ENCODE results near the gene ARL6. TPM values are rescaled to one million over a fixed set of nuclear protein-coding genes. Genes with fewer than 3 reads are reported as not detected.

The ARL6 gene
- total RNA-seq (2014; rRNA removed; shearing (Covaris generic)) = 7.9 and 19.1 TPM in 2 replicates

GRCh38 chr3:97764407-97765238 lies at the start of gene ARL6:
Gene ARL6 (plus strand): TSS chr3:97764758. CDS start chr3:97768108, 3,350 bp downstream.
- peak; percentile 79 for DNase-seq (ENCODE audit: low spot score)

- DNase-seq (ENCODE audit: low spot score) = peak; percentile 62
These were observed 45.3 kb upstream of the ARL6 start for GRCh38 chr3:97719156-97719821.

- no peak for DNase-seq (ENCODE audit: low spot score)
These were observed 44.1 kb upstream of the ARL6 start for GRCh38 chr3:97720417-97720816.

GRCh38 chr3:97721446-97721845 lies 43.1 kb upstream of the ARL6 start:
- DNase-seq (ENCODE audit: low spot score) = no peak

- no peak for DNase-seq (ENCODE audit: low spot score)
These were observed 27.6 kb upstream of the ARL6 start for GRCh38 chr3:97736928-97737327.

GRCh38 chr3:97738761-97739160 lies 25.8 kb upstream of the ARL6 start:
- no peak for DNase-seq (ENCODE audit: low spot score)

- DNase-seq (ENCODE audit: low spot score) = no peak
These were observed 22.5 kb upstream of the ARL6 start for GRCh38 chr3:97742036-97742435.

- DNase-seq (ENCODE audit: low spot score) = no peak
These were observed 20.3 kb upstream of the ARL6 start for GRCh38 chr3:97744289-97744688.

GRCh38 chr3:97763586-97764406 lies 762 bp upstream of the ARL6 start:
- DNase-seq (ENCODE audit: low spot score) = no peak

GRCh38 chr3:97765336-97765735 lies 778 bp downstream of the ARL6 start:
- DNase-seq (ENCODE audit: low spot score) = no peak

- no peak for DNase-seq (ENCODE audit: low spot score)
These were observed 8.4 kb downstream of the ARL6 start for GRCh38 chr3:97772926-97773325.

- DNase-seq (ENCODE audit: low spot score) = no peak
These were observed 13.6 kb downstream of the ARL6 start for GRCh38 chr3:97778152-97778551.

GRCh38 chr3:97793420-97794019 lies 29.0 kb downstream of the ARL6 start:
- peak; percentile 53 for DNase-seq (ENCODE audit: low spot score)

- no peak for DNase-seq (ENCODE audit: low spot score)
These were observed 31.4 kb downstream of the ARL6 start for GRCh38 chr3:97795951-97796350.

- no peak for DNase-seq (ENCODE audit: low spot score)
These were observed 39.9 kb downstream of the ARL6 start for GRCh38 chr3:97804471-97804870.

GRCh38 chr3:97810779-97811390 lies 46.3 kb downstream of the ARL6 start:
- no peak for DNase-seq (ENCODE audit: low spot score)

GRCh38 chr3:97815149-97815917 lies 50.8 kb downstream of the ARL6 start:
- DNase-seq (ENCODE audit: low spot score) = peak; percentile 40

GRCh38 chr3:97816811-97817210 lies 52.3 kb downstream of the ARL6 start:
- no peak for DNase-seq (ENCODE audit: low spot score)

- DNase-seq (ENCODE audit: low spot score) = no peak
These were observed 53.4 kb downstream of the ARL6 start for GRCh38 chr3:97817965-97818364.

- no peak for DNase-seq (ENCODE audit: low spot score)
These were observed 56.2 kb downstream of the ARL6 start for GRCh38 chr3:97820780-97821179.

All from H4 (cell line).